ENCODE data around the gene RBFOX2.

Gene RBFOX2

DNA sequence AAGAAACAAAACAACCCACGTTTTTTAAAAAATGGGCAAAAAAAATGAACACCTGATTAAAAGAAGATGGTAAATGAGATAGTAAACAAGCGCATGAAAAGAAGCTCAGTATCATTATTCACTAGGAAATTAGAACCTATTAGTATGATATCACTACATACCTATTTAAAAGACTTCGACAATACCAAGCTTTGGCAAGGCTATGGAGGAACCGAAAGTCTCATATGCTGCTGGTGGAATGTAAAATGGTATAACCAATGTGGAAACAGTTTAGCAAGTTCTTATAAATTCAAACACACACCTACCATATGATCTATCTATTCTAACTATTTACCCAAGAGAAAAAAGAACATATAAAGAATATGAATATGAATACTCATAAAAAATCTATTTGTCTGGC, 167.2 kb downstream of the RBFOX2 start:
- no peak for DNase-seq

GRCh38 chr22:35860837-35861236, 167.8 kb downstream of the RBFOX2 start:
- DNase-seq, result no peak

GRCh38 chr22:35860087-35860733, 168.4 kb downstream of the RBFOX2 start:
- no peak for DNase-seq

- DNase-seq, result no peak
Observed at GRCh38 chr22:35854334-35854733, 174.3 kb downstream of the RBFOX2 start.

GRCh38 chr22:35852076-35852475, 176.5 kb downstream of the RBFOX2 start:
- DNase-seq, result no peak

GRCh38 chr22:35850831-35851230, 177.8 kb downstream of the RBFOX2 start:
- no peak for DNase-seq

- DNase-seq, result no peak
Observed at GRCh38 chr22:35846804-35847203, 181.8 kb downstream of the RBFOX2 start.

- no peak for DNase-seq
Observed at GRCh38 chr22:35844886-35845285, 183.7 kb downstream of the RBFOX2 start.

- no peak for DNase-seq
Observed at GRCh38 chr22:35842954-35843353, 185.7 kb downstream of the RBFOX2 start.

- DNase-seq, result no peak
Observed at GRCh38 chr22:35842519-35842913, 186.1 kb downstream of the RBFOX2 start.

- no peak for DNase-seq
Observed at GRCh38 chr22:35841907-35842518, 186.6 kb downstream of the RBFOX2 start.

DNA sequence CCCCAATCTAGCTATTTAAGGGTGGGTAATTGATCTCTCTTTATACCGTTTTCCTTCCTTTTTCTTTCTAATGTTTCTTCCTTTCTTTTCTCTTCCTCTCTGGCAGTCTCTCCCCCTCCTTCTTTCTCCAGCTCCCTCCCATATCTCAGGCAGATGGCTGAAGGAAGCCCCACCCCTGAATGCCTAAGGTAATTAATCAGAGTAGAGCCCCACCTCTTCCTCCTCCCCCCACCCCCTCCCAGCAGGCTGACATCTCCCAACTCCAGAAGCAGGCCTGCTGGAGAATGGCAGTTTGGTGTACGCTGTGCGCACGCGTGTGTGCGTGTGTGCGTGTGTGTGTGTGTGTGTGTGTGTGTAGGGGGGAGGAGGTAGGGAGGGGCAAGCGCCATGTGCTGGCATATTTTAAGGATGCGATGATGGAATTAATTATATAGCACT, 188.3 kb downstream of the RBFOX2 start:
- peak; percentile 100 for DNase-seq

GRCh38 chr22:35839841-35840301, 188.8 kb downstream of the RBFOX2 start:
- peak; percentile 20 for DNase-seq

DNA sequence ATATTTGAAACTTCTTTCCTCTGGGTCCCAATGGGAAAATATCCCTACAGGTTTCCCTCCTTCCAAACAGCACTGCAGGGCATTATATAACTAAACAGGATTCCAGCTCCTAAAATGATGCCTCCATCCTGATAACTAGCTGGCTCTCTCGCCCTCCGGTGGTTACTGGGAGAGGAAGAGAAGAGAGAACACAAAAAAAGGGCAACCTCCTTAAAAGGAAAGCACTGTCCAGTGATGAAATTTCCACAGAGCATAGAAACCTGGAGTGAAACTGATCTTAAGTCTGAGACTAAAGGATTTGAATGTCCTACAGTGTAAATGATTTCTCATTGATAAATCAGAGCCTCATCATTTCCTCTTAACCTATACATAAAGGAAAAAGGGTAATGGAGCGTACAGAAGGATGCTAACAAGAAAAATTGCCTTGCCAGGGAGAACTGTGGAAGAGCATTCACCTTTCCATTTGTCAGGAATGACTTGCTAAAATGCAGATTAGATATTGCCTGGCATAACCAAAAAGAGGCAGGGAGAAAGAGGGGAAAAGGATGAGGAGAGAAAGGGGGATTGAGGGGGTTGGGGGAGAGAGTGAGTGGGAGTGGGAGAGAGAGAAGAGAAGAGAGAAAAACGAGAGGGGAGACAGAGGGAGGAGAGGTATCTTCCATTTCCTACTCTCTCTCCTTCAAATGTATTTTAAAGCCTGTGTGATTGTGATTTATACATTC, 189.6 kb downstream of the RBFOX2 start:
- peak; percentile 82 for DNase-seq

DNA sequence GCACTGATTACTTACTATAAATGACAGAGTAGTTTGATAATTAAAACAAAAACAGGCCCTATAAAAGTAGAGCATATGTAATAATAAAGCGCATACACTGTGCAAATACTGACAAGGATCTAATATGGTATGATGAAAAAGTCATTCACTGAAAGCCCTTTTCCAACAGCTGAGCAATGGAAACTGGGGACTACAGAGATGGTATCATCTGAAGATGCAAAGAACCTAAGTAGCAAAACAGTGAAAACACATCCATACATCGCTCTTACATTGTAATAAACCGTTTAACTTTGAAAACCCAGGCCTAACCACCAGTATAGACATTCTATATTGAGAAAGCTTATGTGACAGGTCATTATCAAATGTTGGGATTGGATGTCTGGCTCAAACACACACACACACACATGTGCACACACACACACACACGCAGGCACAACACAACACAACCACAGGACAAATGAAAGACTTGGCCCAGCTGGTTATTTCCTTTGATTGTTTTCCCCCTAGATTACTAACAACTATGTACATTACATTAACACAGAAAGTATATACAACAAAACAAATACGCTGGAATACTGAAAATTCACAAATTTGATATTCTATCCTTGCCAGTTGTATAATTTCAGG, 191.4 kb downstream of the RBFOX2 start:
- no peak for DNase-seq

DNA sequence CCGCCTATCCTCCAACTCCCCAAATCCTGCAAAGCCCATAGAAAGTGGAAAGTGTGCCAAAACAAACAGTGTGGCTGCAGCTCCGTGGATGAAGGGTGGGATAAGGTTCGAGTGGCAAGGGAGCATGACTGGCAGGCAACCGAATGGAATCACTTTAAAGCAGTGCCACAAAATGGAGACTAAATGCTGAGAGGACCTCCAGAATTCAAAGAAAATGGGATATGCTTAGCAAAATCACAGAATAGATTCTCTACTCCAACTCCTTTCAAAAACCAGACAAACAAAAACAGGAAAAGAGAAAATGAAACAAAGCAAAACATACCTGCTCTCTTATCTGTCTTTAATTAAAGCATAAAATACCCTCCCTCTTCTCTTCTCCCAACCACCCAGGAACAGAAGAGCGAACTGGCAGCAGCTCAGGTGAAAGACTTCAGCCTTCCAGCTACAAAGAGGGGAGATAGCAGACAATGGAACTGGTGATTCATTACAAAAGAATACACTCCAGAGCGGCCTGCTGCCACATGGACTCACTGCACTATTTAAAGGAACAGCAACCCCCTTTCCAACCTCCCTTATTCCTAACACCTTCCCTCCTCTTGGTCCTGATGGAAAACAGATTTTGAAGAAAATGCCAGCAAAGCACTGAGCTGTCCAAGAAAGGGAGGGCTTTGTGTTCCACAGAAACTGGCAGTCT, 192.5 kb downstream of the RBFOX2 start:
- DNase-seq, result peak; percentile 96

- DNase-seq, result peak; percentile 10
Observed at GRCh38 chr22:35835267-35835997, 193.2 kb downstream of the RBFOX2 start.

DNA sequence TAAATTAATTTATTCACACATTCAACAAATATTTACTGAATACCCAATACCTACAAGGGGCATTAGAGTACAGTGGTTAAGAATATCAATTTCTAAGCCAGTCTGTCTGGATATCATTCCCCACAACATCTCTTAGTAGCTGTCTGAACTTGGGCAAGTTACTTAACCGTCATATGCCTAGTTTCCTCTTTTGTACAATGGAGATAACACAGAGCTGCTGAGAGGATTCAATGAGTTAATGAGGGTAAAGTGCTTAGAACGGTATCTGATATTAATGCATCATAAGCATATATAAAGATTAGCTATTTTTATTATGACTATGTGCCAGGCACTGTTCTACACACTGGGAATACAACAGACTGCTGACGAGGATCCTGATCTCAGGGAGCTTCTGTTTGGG, 194.6 kb downstream of the RBFOX2 start:
- no peak for DNase-seq

DNA sequence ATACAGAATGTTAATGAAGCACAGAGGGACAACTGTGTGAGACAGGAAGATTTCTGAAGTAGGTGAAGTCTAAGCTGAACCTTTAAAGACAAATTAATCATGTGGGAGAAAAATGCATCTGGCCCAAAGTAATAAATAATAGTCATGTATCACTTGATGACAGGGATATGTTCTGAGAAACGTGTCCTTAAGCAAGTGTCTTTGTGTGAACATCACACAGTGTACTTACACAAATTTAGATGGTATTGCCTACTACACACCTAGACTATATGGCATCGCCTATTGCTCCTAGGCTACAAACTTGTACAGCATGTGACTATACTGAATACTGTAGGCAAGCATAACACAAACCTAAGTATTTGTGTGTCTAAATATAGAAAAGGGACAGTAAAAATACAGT, 198.3 kb downstream of the RBFOX2 start:
- DNase-seq, result no peak

DNA sequence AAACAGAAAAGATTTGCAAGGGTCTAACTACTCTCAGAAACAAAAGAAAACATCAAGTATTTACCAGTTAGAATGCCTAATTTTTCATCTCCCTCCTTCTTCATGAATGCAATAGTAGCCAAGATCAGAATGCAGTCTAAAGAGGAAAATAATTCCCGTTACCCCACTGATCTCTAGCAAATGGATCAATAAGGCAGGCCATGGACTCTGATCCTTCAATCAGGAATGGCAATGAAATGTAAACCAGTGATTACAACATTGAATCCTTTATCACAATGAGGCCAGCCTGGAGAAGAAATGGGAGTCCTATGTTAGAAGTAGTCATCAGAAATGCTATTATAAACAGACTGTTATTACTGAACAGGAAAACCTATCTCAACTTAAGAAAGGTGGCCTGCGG, 204.4 kb downstream of the RBFOX2 start:
- DNase-seq, result no peak

DNA sequence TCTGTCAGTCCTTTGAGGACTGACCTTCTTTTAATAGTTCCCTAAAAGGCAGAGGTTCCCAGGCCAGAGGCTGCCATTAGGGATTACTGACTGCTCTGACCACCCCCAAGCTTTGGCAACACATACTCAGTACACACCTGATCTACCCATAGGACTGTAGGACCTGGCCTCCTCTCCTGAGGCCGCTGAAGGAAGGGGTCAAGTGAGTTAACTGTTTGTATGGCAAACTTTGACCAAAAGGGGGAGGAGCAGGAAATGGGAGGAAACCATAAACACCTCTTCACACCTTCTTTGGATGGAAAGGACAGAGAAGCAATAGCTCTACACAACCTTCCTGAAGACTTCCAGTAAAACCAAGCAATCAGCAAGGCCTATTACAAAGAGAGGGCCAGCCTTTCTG, 207.0 kb downstream of the RBFOX2 start:
- DNase-seq, result no peak

DNA sequence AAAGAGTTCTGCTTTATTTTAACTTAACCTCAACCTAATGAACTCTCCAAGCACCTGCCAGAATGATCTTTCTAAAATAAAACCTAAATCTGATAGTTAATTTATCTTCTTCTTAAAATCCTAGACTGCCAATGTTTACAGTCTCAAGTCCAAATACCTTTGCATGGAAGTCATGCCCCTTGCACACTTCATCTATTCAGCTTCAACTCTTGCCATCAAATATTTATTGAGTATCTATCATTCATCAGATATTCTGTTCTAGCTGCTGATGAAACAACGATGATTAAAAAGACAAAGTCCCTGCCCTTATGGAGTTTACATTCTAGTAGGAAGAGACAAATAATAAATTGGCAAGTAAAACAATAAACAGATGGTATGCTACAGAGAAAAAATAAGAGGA, 209.2 kb downstream of the RBFOX2 start:
- DNase-seq, result no peak
